Motor neuron (in vitro differentiated cells): ENCODE data around the gene VIPR2. TPM values are rescaled to one million over a fixed set of nuclear protein-coding genes. Genes with fewer than 3 reads are reported as not detected.
A peak's percentile ranks its signal among the peaks of the same experiment; 100 is the strongest.

ENCODE experiments used
- ATAC-seq, 8 experiments: fragments of 200-7000 bp; cut with Tn5 transposase; replicated peaks in 6 of 8; 2 replicates each; pipeline ENCODE4 v1.8.0; 2021; ENCODE audit warnings: mild to moderate bottlenecking in 8 of 8, moderate library complexity in 8 of 8
- H3K27ac ChIP-seq, 2 donors: fragments of 250-450 bp; sonication (Bioruptor Pico); 2 replicates each; pipeline ENCODE4 v1.9.0; 2021; ENCODE audit warnings: antibody characterized with exemption in 2 of 2, mild to moderate bottlenecking in 2 of 2, moderate library complexity in 1 of 2
- H3K4me1 ChIP-seq, 2 donors: fragments of 250-450 bp; sonication (Bioruptor Pico); replicated peaks in 1 of 2; 2 replicates each; pipeline ENCODE4 v1.6.1; 2021; ENCODE audit warnings: antibody characterized with exemption in 2 of 2, mild to moderate bottlenecking in 2 of 2, moderate library complexity in 1 of 2
- H3K4me3 ChIP-seq, 5 donors: fragments of 250-450 bp; sonication (Bioruptor Pico); 2 replicates each; pipeline ENCODE4 v1.9.0; 2021; ENCODE audit warnings: antibody characterized with exemption in 5 of 5, mild to moderate bottlenecking in 5 of 5, moderate library complexity in 4 of 5
- WGBS, 10 experiments: fragments of 450-650 bp; shearing (Covaris generic); methylation state at CpG; one replicate each; pipeline ENCODE4 v1.0.0; 2022; 5-methylcytosine and 5-hydroxymethylcytosine counted together
- in situ Hi-C, 9 experiments: fragments of 400-800 bp; cut with MboI; loops; one replicate each; pipeline ENCODE4 v1.15.0; 2021; ENCODE audit warnings: low sequenced_read_pairs in 9 of 9, low pct_unique_long_range_greater_than_20kb in 2 of 9; ENCODE audit not compliant: unreplicated experiment in 9 of 9
- total RNA-seq, 8 experiments: library from RNA; unstranded; fragments of 300-600 nt; gene quantifications; 2 replicates each; pipeline versions ENCODE4 v1.2.3 to v1.2.4, GENCODE V29; 2022

The VIPR2 gene
- total RNA-seq, 8 experiments from 2014 or later, result 0.05 to 2.0 (median 0.73) TPM; not detected in 1

DNA sequence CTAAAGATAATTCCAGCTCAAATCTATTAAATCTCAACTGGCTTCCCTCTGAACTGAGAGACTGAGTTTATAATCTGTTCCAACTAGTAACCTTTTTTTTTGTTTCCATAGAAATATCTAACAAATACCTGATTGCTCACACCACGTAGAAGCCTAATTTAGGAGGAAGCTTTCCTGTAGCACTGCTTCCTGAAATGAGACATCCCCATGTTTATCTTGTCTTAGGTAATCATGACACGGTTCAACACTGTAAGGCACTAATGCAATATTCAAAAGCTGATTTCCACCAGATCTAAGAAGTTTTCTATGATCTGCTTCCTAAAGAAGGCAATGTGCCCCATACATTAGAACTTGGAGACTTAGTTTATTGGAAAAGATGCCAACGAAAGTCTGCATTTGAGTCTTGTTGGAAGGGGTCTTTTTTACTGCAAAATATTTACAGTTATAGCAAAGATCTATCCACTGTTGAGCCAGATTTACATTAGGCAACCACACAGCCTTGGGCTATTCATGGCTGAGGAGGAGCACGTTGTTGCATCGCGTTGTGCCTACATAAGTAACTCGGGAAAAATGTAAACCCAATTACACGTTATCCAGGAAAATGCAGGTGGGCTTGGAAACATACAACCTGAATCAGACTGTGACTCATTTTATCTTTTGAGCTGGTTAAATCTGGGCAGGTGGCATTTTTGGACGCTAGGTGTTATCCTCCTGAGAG lies 66.3 kb downstream of the VIPR2 start:
- no peak for ATAC-seq
- no peak overlapping the region for H3K4me3 ChIP-seq
- WGBS, 10 experiments, result 0 to 100% (median 81%) methylated on average over 1 to 9 of the region's 9 CpGs
- in situ Hi-C loops, result no loop called here
- no peak overlapping the region for H3K27ac ChIP-seq
- no peaks in the 10 kb centered on the region for H3K4me1 ChIP-seq

GRCh38 chr7:159076333-159076732 lies 68.3 kb downstream of the VIPR2 start:
- no peak for ATAC-seq
- in situ Hi-C loops, result no loop called here
- no peak overlapping the region for H3K27ac ChIP-seq
- no peaks in the 10 kb centered on the region for H3K4me1 ChIP-seq
- H3K4me3 ChIP-seq, result no peak overlapping the region

- H3K4me3 ChIP-seq, result no peak overlapping the region
- in situ Hi-C loops, result no loop called here
- WGBS, 10 experiments, result 6 to 100% (median 85%) methylated on average over 1 to 8 of the region's 17 CpGs
- no peak overlapping the region for H3K27ac ChIP-seq
- no peak for ATAC-seq
- peaks cover 0 to under 1% of the 10 kb centered on the region in 2 donors for H3K4me1 ChIP-seq
These were observed 69.0 kb downstream of the VIPR2 start for GRCh38 chr7:159075563-159076238.

DNA sequence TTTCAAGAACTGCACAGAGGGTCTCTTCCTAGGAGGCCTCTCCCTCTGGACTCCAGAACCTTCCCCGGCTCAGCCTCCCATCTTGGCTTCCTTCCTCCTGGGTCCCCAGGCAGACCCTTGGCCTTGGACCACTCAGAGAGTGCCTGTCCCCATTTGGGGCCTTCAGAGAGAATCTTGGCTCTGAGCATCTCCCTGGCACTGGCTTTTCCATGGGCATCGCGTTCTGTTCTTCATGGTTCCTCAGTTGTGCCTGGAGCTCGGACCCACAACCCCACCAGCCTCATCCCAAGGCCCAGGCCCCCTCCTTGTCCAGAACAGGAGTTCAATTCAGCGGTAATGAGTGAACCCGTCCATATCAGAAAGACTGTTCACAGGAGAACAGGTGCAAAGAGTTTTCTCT lies 73.4 kb downstream of the VIPR2 start:
- H3K4me3 ChIP-seq, result no peak overlapping the region
- 100% methylated on average over 3 to 4 of the region's 6 CpGs; no CpG with 5 or more reads in 8 of the 10 experiments for WGBS, 10 experiments
- no peak overlapping the region for H3K27ac ChIP-seq
- ATAC-seq, result no peak
- peaks cover 7 to 13% of the 10 kb centered on the region in 2 donors for H3K4me1 ChIP-seq
- in situ Hi-C loops, result no loop called here

DNA sequence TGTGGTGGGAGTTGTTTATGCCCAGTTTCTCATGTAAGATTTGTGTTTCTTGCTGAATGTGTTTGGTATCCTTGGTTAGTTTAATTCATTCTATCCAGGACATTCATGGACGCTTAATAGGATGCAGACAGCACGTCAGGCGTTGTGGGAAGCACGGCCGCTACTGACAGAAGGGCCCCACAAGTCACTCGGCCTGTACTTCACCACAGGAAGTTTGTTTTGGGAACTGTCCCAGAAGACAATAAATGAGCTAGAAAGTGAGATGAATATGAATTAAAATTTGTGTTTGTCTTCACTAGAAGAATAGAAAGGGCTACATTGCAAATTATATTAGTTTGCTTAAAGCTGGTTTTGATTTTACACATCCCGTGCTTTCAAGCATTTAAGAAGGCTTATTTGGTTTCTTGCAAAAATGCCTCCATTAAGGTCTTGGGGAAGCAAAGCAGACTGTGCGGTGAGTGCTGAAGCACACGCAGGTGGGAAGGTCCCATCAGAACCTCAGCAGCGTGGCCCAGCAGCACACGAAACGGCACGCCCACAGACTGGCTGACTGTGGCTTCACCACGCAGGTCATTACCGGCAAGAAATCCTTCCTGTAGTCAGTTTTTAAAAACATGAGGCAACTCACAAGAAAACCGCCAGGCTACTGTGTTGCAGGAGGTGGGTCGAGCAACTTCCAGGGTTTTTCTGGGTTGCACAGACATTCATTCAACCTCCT lies 74.1 kb downstream of the VIPR2 start:
- no peak overlapping the region for H3K4me3 ChIP-seq
- in situ Hi-C loops, result no loop called here
- WGBS, 10 experiments, result 8 to 95% (median 46%) methylated on average over 2 to 13 of the region's 17 CpGs; no CpG with 5 or more reads in 1 of the 10 experiments
- ATAC-seq, result peak in 3 of 8 experiments; percentile 17 to 44 (median 39)
- peaks cover 7 to 13% of the 10 kb centered on the region in 2 donors for H3K4me1 ChIP-seq
- no peak overlapping the region for H3K27ac ChIP-seq

- ATAC-seq, result peak in 3 of 8 experiments; percentile 8 to 18 (median 13)
- Histone ChIP-seq H3K4me1 (peaks cover 7 to 13% of the 10 kb centered on the region in 2 donors), H3K27ac (no peak overlapping the region), H3K4me3 (no peak overlapping the region)
- in situ Hi-C loops, result no loop called here
- WGBS, 10 experiments, result 11 to 100% (median 88%) methylated on average over 1 to 7 of the region's 14 CpGs; no CpG with 5 or more reads in 2 of the 10 experiments
These were observed 75.7 kb downstream of the VIPR2 start for GRCh38 chr7:159068893-159069448.

- peaks cover 7 to 13% of the 10 kb centered on the region in 2 donors for H3K4me1 ChIP-seq
- WGBS, 10 experiments, result 3 to 87% (median 76%) methylated on average over 3 to 11 of the region's 12 CpGs; no CpG with 5 or more reads in 6 of the 10 experiments
- in situ Hi-C loops, result no loop called here
- no peak overlapping the region for H3K4me3 ChIP-seq
- H3K27ac ChIP-seq, result no peak overlapping the region
- peak in 7 of 8 experiments; percentile 28 to 98 (median 59) for ATAC-seq
These were observed 76.2 kb downstream of the VIPR2 start for GRCh38 chr7:159068488-159068811.

- Histone ChIP-seq H3K27ac (no peak overlapping the region), H3K4me1 (peaks cover 7 to 13% of the 10 kb centered on the region in 2 donors), H3K4me3 (no peak overlapping the region)
- WGBS, 10 experiments, result 5 to 100% (median 90%) methylated on average over 1 to 11 of the region's 13 CpGs; no CpG with 5 or more reads in 1 of the 10 experiments
- in situ Hi-C loops, result no loop called here
- no peak for ATAC-seq
These were observed 76.8 kb downstream of the VIPR2 start for GRCh38 chr7:159067576-159068487.

DNA sequence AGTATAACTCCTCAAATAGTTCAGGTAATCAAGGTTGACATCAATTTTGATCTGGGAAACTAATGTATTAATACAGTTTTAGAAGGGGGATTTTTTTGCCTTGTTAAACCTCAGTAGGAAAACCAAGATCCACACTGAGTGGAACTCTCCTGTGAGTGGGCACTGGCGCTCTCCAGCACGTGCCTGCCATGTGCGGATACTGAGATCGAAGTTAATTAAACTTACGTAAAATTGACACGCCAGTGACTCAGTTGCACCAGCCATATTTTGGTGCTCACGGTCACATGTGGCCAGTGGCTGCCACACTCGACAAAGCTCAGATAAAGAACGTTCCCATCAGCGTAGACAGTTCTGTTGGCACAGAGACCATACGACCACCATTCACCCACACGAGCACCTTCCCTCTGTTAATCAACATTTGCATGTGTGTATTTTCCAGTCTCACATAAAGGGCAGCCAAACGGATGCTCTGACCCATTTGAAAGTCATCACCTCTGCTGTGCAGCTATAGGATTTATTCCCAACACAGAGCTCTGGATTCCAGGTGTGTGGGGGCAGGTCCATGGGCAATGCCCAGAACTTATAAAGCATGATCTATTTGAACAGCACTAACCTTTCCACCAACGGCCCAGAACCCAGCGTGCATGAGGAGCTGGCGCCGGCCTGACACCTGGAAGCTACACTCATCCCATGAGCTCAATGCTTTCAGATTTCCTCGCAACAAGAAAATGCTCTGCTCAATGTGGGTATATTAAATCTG lies 77.7 kb downstream of the VIPR2 start:
- peaks cover 7 to 13% of the 10 kb centered on the region in 2 donors for H3K4me1 ChIP-seq
- in situ Hi-C loops, result no loop called here
- WGBS, 10 experiments, result 35 to 95% (median 90%) methylated on average over 2 to 17 of the region's 18 CpGs
- no peak overlapping the region for H3K27ac ChIP-seq
- no peak for ATAC-seq
- no peak overlapping the region for H3K4me3 ChIP-seq

DNA sequence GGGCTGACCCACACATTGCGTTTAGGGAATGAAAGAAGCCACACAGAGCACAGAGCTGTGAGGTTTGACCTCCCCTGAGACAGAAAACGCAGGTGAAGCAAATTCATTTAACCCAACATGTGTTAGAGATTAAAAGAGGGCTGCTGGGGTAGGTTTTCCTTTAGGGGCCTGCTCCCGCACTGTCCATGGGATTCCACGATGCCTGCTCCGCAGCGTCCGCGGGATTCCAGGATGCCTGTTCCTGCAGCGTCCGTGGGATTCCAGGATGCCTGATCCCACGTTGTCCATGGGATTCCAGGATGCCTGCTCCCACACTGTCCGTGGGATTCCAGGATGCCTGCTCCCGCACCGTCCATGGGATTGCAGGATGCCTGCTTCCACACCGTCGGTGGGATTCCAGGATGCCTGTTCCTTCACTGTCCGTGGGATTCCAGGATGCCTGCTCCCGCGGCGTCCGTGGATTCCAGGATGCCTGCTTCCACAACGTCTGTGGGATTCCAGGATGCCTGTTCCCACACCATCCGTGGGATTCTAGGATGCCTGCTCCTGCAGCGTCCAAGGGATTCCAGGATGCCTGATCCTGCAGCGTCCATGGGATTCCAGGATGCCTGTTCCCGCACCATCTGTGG lies 78.7 kb downstream of the VIPR2 start:
- peaks cover 7 to 13% of the 10 kb centered on the region in 2 donors for H3K4me1 ChIP-seq
- H3K4me3 ChIP-seq, result no peak overlapping the region
- no peak for ATAC-seq
- no peak overlapping the region for H3K27ac ChIP-seq
- in situ Hi-C loops, result no loop called here
- WGBS, 10 experiments, result 75 to 100% (median 90%) methylated on average over 1 to 14 of the region's 26 CpGs; no CpG with 5 or more reads in 6 of the 10 experiments

DNA sequence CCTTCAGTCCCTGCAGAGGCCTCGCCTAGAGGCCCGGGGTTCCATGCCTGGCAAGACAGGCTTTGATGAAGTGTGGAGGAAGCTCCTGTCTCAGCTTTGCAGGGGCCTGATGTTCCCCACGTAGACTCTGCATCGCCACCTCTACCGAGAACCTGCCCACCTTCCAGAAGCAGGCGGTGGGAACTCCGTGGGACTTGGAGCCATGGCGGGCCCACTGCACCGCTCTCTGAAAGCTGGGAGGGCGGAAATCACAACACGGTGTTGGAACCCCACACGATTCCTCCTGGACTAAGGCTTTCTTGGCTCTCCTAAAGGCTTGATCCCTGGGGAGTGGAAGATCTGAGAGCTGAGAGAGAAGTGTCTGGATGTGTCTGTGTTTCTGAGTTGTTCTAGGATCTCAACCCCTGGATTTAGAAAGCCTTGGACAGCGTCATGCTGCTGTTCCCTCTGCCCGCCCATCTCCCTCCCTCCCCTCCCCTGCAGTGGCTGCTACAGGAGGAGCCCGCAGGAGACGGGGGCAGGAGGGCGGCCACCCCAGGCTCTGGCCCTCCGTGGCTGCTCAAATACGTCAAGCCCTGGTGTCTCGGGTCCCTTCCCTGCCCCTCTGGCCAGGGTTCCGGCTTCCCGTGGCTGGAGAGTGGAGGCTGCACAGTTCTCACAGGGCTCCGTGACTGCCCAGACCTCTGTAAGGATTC lies 79.7 kb downstream of the VIPR2 start:
- ATAC-seq, result no peak
- in situ Hi-C loops, result no loop called here
- 32 to 100% (median 60%) methylated on average over 1 to 7 of the region's 23 CpGs; no CpG with 5 or more reads in 5 of the 10 experiments for WGBS, 10 experiments
- Histone ChIP-seq H3K4me3 (no peak overlapping the region), H3K4me1 (peaks cover 2 to 5% of the 10 kb centered on the region in 2 donors), H3K27ac (no peak overlapping the region)
